OCI-LY7 (cell line): ENCODE measurements around the gene MYBPC3. TPM values are rescaled to one million over a fixed set of nuclear protein-coding genes. Genes with fewer than 3 reads are reported as not detected.

Experiments
- BruUV-seq: library from RNA; stranded (reverse); fragments of 400-500 nt; replicated peaks from 2 replicates; lab custom pipeline; 2021; lab: Mats Ljungman, UMichigan
- CTCF ChIA-PET: fragments of 300-600 bp; sonication (Branson Sonifier 250); formaldehyde crosslinking; loops from one replicate; lab custom pipeline; 2022; ENCODE audit warnings: antibody characterized with exemption; ENCODE audit not compliant: unreplicated experiment; lab: Charles Lee
- POLR2A ChIA-PET: fragments of 300-600 bp; sonication (Branson Sonifier 250); formaldehyde crosslinking; loops from one replicate; lab custom pipeline; 2022; ENCODE audit warnings: antibody characterized with exemption; lab: Charles Lee
- DNase-seq: peaks from one replicate; pipeline ENCODE4 v3.0.0-alpha.2; 2015; ENCODE audit warnings: low spot score
- H2AFZ ChIP-seq: fragments of 200-600 bp; sonication (generic), shearing (Covaris generic); 2 replicates; pipeline ENCODE4 v1.6.1; 2014; ENCODE audit warnings: mild to moderate bottlenecking, antibody characterized with exemption, low read length, moderate library complexity
- H3K27ac ChIP-seq: fragments of 200-600 bp; sonication (generic); 2 replicates; pipeline ENCODE4 v1.5.1; 2014; ENCODE audit warnings: mixed run types, low read depth, mild to moderate bottlenecking, moderate library complexity, low read length, inconsistent platforms; ENCODE audit not compliant: poor library complexity, severe bottlenecking
- H3K36me3 ChIP-seq: fragments of 200-600 bp; sonication (generic); 2 replicates; pipeline ENCODE4 v1.6.1; 2014; ENCODE audit warnings: mild to moderate bottlenecking, antibody characterized with exemption, low read length, moderate library complexity, mixed read lengths; ENCODE audit not compliant: insufficient read depth
- H3K4me1 ChIP-seq: fragments of 200-600 bp; sonication (generic); 2 replicates; pipeline ENCODE4 v1.5.1; 2014; ENCODE audit warnings: mild to moderate bottlenecking, low read length; ENCODE audit not compliant: insufficient read depth, poor library complexity, severe bottlenecking
- H3K4me2 ChIP-seq: fragments of 200-600 bp; sonication (generic); 2 replicates; pipeline ENCODE4 v1.6.1; 2014; ENCODE audit warnings: mild to moderate bottlenecking, low read length
- H3K4me3 ChIP-seq: fragments of 200-600 bp; sonication (generic); 2 replicates; pipeline ENCODE4 v1.5.1; 2014; ENCODE audit warnings: mild to moderate bottlenecking, low read depth, low read length; ENCODE audit not compliant: poor library complexity, severe bottlenecking
- H3K79me2 ChIP-seq: fragments of 200-600 bp; sonication (generic); 2 replicates; pipeline ENCODE4 v1.6.1; 2016; ENCODE audit warnings: low read depth, mild to moderate bottlenecking, low read length, moderate library complexity, mixed read lengths; ENCODE audit not compliant: insufficient read depth
- H3K9me2 ChIP-seq: fragments of 200-600 bp; sonication (generic); 2 replicates; pipeline ENCODE4 v1.6.1; 2016; ENCODE audit warnings: mild to moderate bottlenecking, low read length, mixed read lengths; ENCODE audit not compliant: insufficient read depth
- H3K9me3 ChIP-seq: fragments of 200-600 bp; sonication (generic); 2 replicates; pipeline ENCODE4 v1.6.1; 2014; ENCODE audit warnings: mild to moderate bottlenecking, mixed run types, low read length, mixed read lengths
- H4K20me1 ChIP-seq: fragments of 200-600 bp; sonication (generic); 2 replicates; pipeline ENCODE4 v1.6.1; 2014; ENCODE audit warnings: mild to moderate bottlenecking, antibody characterized with exemption, low read length, moderate library complexity, mixed read lengths; ENCODE audit not compliant: insufficient read depth
- EZH2phosphoT487 ChIP-seq: fragments of 200-600 bp; sonication (generic); IDR thresholded peaks from 2 replicates; pipeline ENCODE4 v1.6.1; 2018; ENCODE audit warnings: low read depth, borderline replicate concordance, mild to moderate bottlenecking, mixed run types, antibody characterized with exemption, low read length, moderate library complexity, mixed read lengths
- intact Hi-C: fragments of 100-400 bp; cut with micrococcal nuclease; formaldehyde crosslinking; loops from one replicate; pipeline ENCODE4 v1.10.0; 2022; ENCODE audit not compliant: unreplicated experiment
- total RNA-seq, 2 experiments: library from RNA; depleted of rRNA in 1 of 2; stranded (reverse); fragments of >200 nt in 1 of 2; shearing (Covaris generic) in 1 of 2; gene quantifications; 2 replicates each; pipeline ENCODE4 v1.2.3, GENCODE V29; 2014 to 2022
- TF ChIP-seq, protein P1 (sequence below): fragments of 200-600 bp; sonication (generic); conservative IDR thresholded peaks from 2 replicates; pipeline ENCODE4 v1.5.1; 2014; ENCODE audit warnings: mild to moderate bottlenecking, antibody characterized with exemption, low read length, moderate library complexity, mixed read lengths

Gene MYBPC3
- total RNA-seq, 2 experiments from 2014 or later, result 0.25 to 0.29 TPM

DNA sequence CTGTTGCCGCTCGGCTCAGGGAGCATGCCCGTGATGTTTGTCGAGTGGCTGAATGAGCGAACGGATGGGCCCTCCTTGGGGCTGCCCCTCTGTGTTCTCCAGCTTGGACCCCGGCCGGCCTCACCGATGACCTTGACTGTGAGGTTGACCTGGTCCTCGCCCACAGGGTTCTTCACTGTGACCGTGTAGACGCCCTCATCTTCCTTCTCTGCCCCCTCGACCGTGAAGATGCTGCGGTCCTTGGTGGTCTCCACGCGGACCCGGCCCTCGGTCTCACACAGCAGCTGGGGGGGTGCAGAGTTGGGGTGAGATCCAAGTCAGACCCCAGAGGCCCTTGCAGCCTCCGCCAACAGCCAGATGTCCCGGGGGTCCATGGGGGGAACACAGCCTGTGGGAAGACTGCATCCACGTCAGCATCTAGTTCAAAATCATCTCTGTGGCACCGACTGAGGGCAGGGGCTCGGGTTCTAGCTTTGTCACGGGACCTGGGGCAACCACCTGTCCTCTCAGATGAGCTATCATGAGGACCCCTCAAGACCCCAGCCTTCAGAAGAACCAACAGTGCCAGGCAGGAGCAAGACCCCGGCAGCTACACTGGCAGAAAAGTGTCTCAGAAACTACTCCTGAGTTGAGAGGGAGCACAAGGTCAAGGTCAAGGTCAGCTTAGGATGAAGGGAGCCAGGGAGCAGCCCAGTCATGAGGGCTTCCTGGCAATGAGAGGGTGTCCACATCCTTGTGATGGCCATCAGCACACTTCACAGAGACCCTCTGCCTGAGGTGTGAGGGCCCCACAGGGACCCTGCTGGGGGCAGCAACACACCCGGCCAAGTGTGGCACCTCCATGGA is 13.9 kb downstream of the MYBPC3 start:
- no peaks in the 10 kb centered on the region for H3K79me2 ChIP-seq
- POLR2A ChIA-PET, result interaction anchor here (1.0 kb wide), 1 partner anchor 8 kb away, joined by 3 read pairs; no protein-coding TSS in a partner anchor
- no peak overlapping the region for H2AFZ ChIP-seq
- no peak for DNase-seq
- no peaks in the 10 kb centered on the region for H3K36me3 ChIP-seq
- no peaks in the 10 kb centered on the region for H3K9me2 ChIP-seq
- H3K4me1 ChIP-seq, result no peaks in the 10 kb centered on the region
- H3K4me3 ChIP-seq, result no peak overlapping the region
- CTCF ChIA-PET, result no interaction called here
- no peaks in the 10 kb centered on the region for H4K20me1 ChIP-seq
- H3K27ac ChIP-seq, result no peak overlapping the region
- intact Hi-C loops, result no loop called here
- no TSS peak for BruUV-seq
- no peak for TF ChIP-seq EZH2phosphoT487
- TF ChIP-seq, protein P1, sequence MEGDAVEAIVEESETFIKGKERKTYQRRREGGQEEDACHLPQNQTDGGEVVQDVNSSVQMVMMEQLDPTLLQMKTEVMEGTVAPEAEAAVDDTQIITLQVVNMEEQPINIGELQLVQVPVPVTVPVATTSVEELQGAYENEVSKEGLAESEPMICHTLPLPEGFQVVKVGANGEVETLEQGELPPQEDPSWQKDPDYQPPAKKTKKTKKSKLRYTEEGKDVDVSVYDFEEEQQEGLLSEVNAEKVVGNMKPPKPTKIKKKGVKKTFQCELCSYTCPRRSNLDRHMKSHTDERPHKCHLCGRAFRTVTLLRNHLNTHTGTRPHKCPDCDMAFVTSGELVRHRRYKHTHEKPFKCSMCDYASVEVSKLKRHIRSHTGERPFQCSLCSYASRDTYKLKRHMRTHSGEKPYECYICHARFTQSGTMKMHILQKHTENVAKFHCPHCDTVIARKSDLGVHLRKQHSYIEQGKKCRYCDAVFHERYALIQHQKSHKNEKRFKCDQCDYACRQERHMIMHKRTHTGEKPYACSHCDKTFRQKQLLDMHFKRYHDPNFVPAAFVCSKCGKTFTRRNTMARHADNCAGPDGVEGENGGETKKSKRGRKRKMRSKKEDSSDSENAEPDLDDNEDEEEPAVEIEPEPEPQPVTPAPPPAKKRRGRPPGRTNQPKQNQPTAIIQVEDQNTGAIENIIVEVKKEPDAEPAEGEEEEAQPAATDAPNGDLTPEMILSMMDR, result no peak
- H3K9me3 ChIP-seq, result no peaks in the 10 kb centered on the region
- no peak overlapping the region for H3K4me2 ChIP-seq

DNA sequence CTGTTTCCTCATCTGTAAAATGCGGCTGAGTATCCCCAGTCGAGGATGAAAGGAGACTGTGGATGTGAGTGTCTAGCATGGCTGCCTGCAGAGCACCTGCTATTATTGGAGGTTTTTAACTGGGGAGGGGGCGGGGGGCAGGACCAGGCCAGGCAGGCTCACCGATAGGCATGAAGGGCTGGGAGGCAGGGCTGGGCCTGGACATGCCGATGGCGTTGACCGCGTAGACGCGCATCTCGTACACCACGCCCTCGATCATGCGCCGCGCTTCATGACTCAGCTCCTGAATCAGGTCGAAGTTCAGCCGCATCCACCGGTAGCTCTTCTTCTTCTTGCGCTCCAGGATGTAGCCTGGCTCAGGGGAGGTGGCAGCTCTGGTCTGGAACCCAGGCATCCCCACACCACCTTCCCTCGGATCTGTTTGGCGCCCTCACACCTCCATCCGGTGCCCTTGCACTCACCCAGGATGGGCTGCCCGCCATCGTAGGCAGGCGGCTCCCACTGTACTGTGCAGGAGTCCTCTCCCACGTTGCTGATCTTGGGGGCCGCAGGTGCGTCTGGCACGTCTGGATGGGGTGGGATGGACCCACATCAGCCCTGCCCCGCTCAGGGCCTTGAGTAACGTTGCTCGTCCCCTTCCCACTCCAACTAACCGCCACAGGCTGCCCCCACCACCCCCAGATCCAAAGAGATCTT is 15.1 kb downstream of the MYBPC3 start:
- no peak for TF ChIP-seq EZH2phosphoT487
- TF ChIP-seq, protein P1, result no peak
- BruUV-seq, result no TSS peak
- ChIA-PET POLR2A (interaction anchor here (0.5 kb wide), 1 partner anchor 535 kb away, joined by 4 read pairs; no protein-coding TSS in a partner anchor), CTCF (no interaction called here)
- Histone ChIP-seq H3K9me2 (no peaks in the 10 kb centered on the region), H3K4me1 (no peaks in the 10 kb centered on the region), H3K79me2 (no peaks in the 10 kb centered on the region), H3K4me3 (no peak overlapping the region), H3K36me3 (no peaks in the 10 kb centered on the region), H4K20me1 (no peaks in the 10 kb centered on the region), H3K9me3 (no peaks in the 10 kb centered on the region), H3K27ac (no peak overlapping the region), H2AFZ (no peak overlapping the region), H3K4me2 (no peak overlapping the region)
- DNase-seq, result no peak
- intact Hi-C loops, result no loop called here
